Smooth muscle cell (in vitro differentiated cells): Measurements from ENCODE around the gene RPL10A. TPM values are rescaled to one million over a fixed set of nuclear protein-coding genes. Genes with fewer than 3 reads are reported as not detected.
"Not testable (repeated sequence)": the region's sequence is repeated elsewhere in the genome, so short reads cannot be mapped to it uniquely, and the experiment has no call there.

Experiments
- DNase-seq: peaks from one replicate; lab custom pipeline; 2025; ENCODE audit not compliant: unreplicated experiment; lab: John Stamatoyannopoulos, UW
- H2AFZ ChIP-seq: fragments of 200-600 bp; sonication (generic); 2 replicates; pipeline ENCODE4 v1.6.0; 2016; ENCODE audit warnings: antibody characterized with exemption, low read depth, mild to moderate bottlenecking
- H3F3A ChIP-seq: fragments of 200-600 bp; sonication (generic); 2 replicates; pipeline ENCODE4 v1.6.0; 2017; ENCODE audit warnings: antibody characterized with exemption, low read depth
- H3K27ac ChIP-seq: fragments of 200-600 bp; sonication (generic); 2 replicates; pipeline ENCODE4 v1.5.1; 2016; ENCODE audit warnings: low read depth, mild to moderate bottlenecking
- H3K27me3 ChIP-seq: fragments of 200-600 bp; sonication (generic); 2 replicates; pipeline ENCODE4 v1.6.1; 2016; ENCODE audit warnings: low read depth, mild to moderate bottlenecking
- H3K36me3 ChIP-seq: fragments of 200-600 bp; sonication (generic); 2 replicates; pipeline ENCODE4 v1.5.1; 2016; ENCODE audit warnings: low read depth
- H3K4me1 ChIP-seq: fragments of 200-600 bp; sonication (generic); 2 replicates; pipeline ENCODE4 v1.5.1; 2016; ENCODE audit warnings: low read depth
- H3K4me2 ChIP-seq: fragments of 200-600 bp; sonication (generic); 2 replicates; pipeline ENCODE4 v1.6.0; 2016; ENCODE audit warnings: mild to moderate bottlenecking
- H3K4me3 ChIP-seq: fragments of 200-600 bp; sonication (generic); 2 replicates; pipeline ENCODE4 v1.5.1; 2016; ENCODE audit warnings: mild to moderate bottlenecking
- H3K79me2 ChIP-seq: fragments of 200-600 bp; sonication (generic); 2 replicates; pipeline ENCODE4 v1.6.0; 2016; ENCODE audit warnings: low read depth, mild to moderate bottlenecking
- H3K9ac ChIP-seq: fragments of 200-600 bp; sonication (generic); 2 replicates; pipeline ENCODE4 v1.6.0; 2016; ENCODE audit warnings: low read depth
- H3K9me3 ChIP-seq: fragments of 200-600 bp; sonication (generic); replicated peaks from 2 replicates; pipeline ENCODE4 v1.5.1; 2016; ENCODE audit warnings: low read depth
- H4K20me1 ChIP-seq: fragments of 200-600 bp; sonication (generic); 2 replicates; pipeline ENCODE4 v1.6.0; 2016; ENCODE audit warnings: low read depth
- WGBS: methylation state at CpG from one replicate; pipeline ENCODE4 v1.1.7; 2016; ENCODE audit warnings: low lambda C conversion rate; 5-methylcytosine and 5-hydroxymethylcytosine counted together
- microRNA-seq: library from miRNA; unstranded; fragments of <30 nt; microRNA quantifications from one replicate; pipeline ENCODE4, GENCODE V29; 2016; ENCODE audit warnings: borderline number of aligned reads
- polyA plus RNA-seq: library from polyadenylated mRNA; unstranded; fragments of >200 nt; fragmentation: Nextera tagmentation; extraction: Ambion mirVana; gene quantifications from 2 replicates; pipeline ENCODE4 v1.2.1, GENCODE V29; 2016
- small RNA-seq: library from RNA; depleted of rRNA; stranded (forward); fragments of <200 nt; gene quantifications from one replicate; pipeline ENCODE3, GENCODE V24; 2014
- total RNA-seq: library from RNA; depleted of rRNA; stranded (reverse); fragments of >200 nt; gene quantifications from 2 replicates; pipeline ENCODE4 v1.2.3, GENCODE V29; 2014
- TF ChIP-seq, protein P1 (sequence below): fragments of 200-600 bp; sonication (generic); IDR thresholded peaks from 2 replicates; pipeline ENCODE4 v1.5.1; 2017; ENCODE audit warnings: borderline replicate concordance, mild to moderate bottlenecking, antibody characterized with exemption; ENCODE audit not compliant: insufficient read depth, poor library complexity, severe bottlenecking

RPL10A gene
- total and polyA plus RNA-seq, 2 experiments from 2014 or later = 307 to 1,090 TPM

- H2AFZ ChIP-seq = no peak overlapping the region
- no peak for DNase-seq
- H3K27ac ChIP-seq = no peak overlapping the region
- no peaks in the 10 kb centered on the region for H3K27me3 ChIP-seq
- H3F3A ChIP-seq = no peaks in the 10 kb centered on the region
- TF ChIP-seq, protein P1, sequence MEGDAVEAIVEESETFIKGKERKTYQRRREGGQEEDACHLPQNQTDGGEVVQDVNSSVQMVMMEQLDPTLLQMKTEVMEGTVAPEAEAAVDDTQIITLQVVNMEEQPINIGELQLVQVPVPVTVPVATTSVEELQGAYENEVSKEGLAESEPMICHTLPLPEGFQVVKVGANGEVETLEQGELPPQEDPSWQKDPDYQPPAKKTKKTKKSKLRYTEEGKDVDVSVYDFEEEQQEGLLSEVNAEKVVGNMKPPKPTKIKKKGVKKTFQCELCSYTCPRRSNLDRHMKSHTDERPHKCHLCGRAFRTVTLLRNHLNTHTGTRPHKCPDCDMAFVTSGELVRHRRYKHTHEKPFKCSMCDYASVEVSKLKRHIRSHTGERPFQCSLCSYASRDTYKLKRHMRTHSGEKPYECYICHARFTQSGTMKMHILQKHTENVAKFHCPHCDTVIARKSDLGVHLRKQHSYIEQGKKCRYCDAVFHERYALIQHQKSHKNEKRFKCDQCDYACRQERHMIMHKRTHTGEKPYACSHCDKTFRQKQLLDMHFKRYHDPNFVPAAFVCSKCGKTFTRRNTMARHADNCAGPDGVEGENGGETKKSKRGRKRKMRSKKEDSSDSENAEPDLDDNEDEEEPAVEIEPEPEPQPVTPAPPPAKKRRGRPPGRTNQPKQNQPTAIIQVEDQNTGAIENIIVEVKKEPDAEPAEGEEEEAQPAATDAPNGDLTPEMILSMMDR = no peak
- WGBS = 82% methylated on average over 6 of the region's 6 CpGs
- no peaks in the 10 kb centered on the region for H3K9me3 ChIP-seq
- H3K36me3 ChIP-seq = no peaks in the 10 kb centered on the region
- no peaks in the 10 kb centered on the region for H4K20me1 ChIP-seq
- H3K4me1 ChIP-seq = no peaks in the 10 kb centered on the region
- H3K79me2 ChIP-seq = no peaks in the 10 kb centered on the region
- H3K4me2 ChIP-seq = no peak overlapping the region
- H3K4me3 ChIP-seq = no peak overlapping the region
- no peak overlapping the region for H3K9ac ChIP-seq
These were observed 48.5 kb downstream of the RPL10A start for GRCh38 chr6:35516712-35517111.

- not testable (repeated sequence) for H3K79me2 ChIP-seq, H3K36me3 ChIP-seq, H4K20me1 ChIP-seq, H3K27ac ChIP-seq, H3K27me3 ChIP-seq, DNase-seq, H3K9me3 ChIP-seq, H3K4me2 ChIP-seq, H3K4me3 ChIP-seq, H3F3A ChIP-seq, H3K9ac ChIP-seq, H2AFZ ChIP-seq, H3K4me1 ChIP-seq
- 89% methylated on average over 7 of the region's 7 CpGs for WGBS
These were observed 49.8 kb downstream of the RPL10A start for GRCh38 chr6:35517978-35518377.

- WGBS = 88% methylated on average over 6 of the region's 6 CpGs
- H3F3A ChIP-seq = no peaks in the 10 kb centered on the region
- DNase-seq = no peak
- H4K20me1 ChIP-seq = no peaks in the 10 kb centered on the region
- H2AFZ ChIP-seq = no peak overlapping the region
- no peak overlapping the region for H3K27ac ChIP-seq
- no peak overlapping the region for H3K4me2 ChIP-seq
- H3K79me2 ChIP-seq = no peaks in the 10 kb centered on the region
- H3K4me1 ChIP-seq = no peaks in the 10 kb centered on the region
- no peaks in the 10 kb centered on the region for H3K36me3 ChIP-seq
- H3K9ac ChIP-seq = no peak overlapping the region
- no peaks in the 10 kb centered on the region for H3K27me3 ChIP-seq
- H3K4me3 ChIP-seq = no peak overlapping the region
- TF ChIP-seq, protein P1 = no peak
- H3K9me3 ChIP-seq = no peaks in the 10 kb centered on the region
These were observed 50.5 kb downstream of the RPL10A start for GRCh38 chr6:35518566-35519312.

GRCh38 chr6:35519313-35520015 lies 51.3 kb downstream of the RPL10A start:
- H3K4me2 ChIP-seq = no peak overlapping the region
- H3F3A ChIP-seq = no peaks in the 10 kb centered on the region
- no peaks in the 10 kb centered on the region for H3K9me3 ChIP-seq
- H3K4me3 ChIP-seq = no peak overlapping the region
- TF ChIP-seq, protein P1 = no peak
- H3K27me3 ChIP-seq = no peaks in the 10 kb centered on the region
- no peaks in the 10 kb centered on the region for H3K36me3 ChIP-seq
- no peak overlapping the region for H3K27ac ChIP-seq
- 87% methylated on average over 9 of the region's 9 CpGs for WGBS
- H4K20me1 ChIP-seq = no peaks in the 10 kb centered on the region
- no peaks in the 10 kb centered on the region for H3K4me1 ChIP-seq
- DNase-seq = no peak
- H2AFZ ChIP-seq = no peak overlapping the region
- H3K9ac ChIP-seq = no peak overlapping the region
- H3K79me2 ChIP-seq = no peaks in the 10 kb centered on the region

Small RNAs within 50 kb of the gene (microRNA-seq; reads per million reads assigned to microRNA genes)
- gene MIR7111 = 4.1 reads per million

Small RNAs within 50 kb of the gene (small RNA-seq; reads per million reads assigned to genes)
- gene MIR7111 = not detected

Other genes with a start within 250 kb of the RPL10A start
- gene ZNF76, start 208.7 kb upstream of the RPL10A start, total RNA-seq = 7.7 and 12.9 TPM in 2 replicates
- gene ZNF76, start 208.7 kb upstream of the RPL10A start, polyA plus RNA-seq = 14.2 and 24.2 TPM in 2 replicates
- gene DEF6, start 170.6 kb upstream of the RPL10A start, total RNA-seq = 2.2 and 3.6 TPM in 2 replicates
- gene DEF6, start 170.6 kb upstream of the RPL10A start, polyA plus RNA-seq = 2.8 and 7.0 TPM in 2 replicates
- 8.2 and 10.6 TPM in 2 replicates for gene PPARD, start 125.8 kb upstream of the RPL10A start, total RNA-seq
- 25.7 and 31.1 TPM in 2 replicates for gene PPARD, start 125.8 kb upstream of the RPL10A start, polyA plus RNA-seq
- 2.3 and 3.6 TPM in 2 replicates for gene FANCE, start 16.1 kb upstream of the RPL10A start, total RNA-seq
- 5.6 and 7.3 TPM in 2 replicates for gene FANCE, start 16.1 kb upstream of the RPL10A start, polyA plus RNA-seq
- 22.5 and 29.1 TPM in 2 replicates for gene TEAD3, start 28.7 kb downstream of the RPL10A start, total RNA-seq
- 40.6 and 42.8 TPM in 2 replicates for gene TEAD3, start 28.7 kb downstream of the RPL10A start, polyA plus RNA-seq
- gene TULP1, start 44.5 kb downstream of the RPL10A start, total RNA-seq = 0.31 TPM in 1 of 2 replicates, not detected in the other
- gene TULP1, start 44.5 kb downstream of the RPL10A start, polyA plus RNA-seq = 0.26 and 0.78 TPM in 2 replicates
- gene FKBP5, start 220.5 kb downstream of the RPL10A start, total RNA-seq = 0.85 TPM in 2 replicates
- 1.6 and 3.8 TPM in 2 replicates for gene FKBP5, start 220.5 kb downstream of the RPL10A start, polyA plus RNA-seq